ENCODE measurements around the gene SFN.
"Not testable (repeated sequence)": the region's sequence is repeated elsewhere in the genome, so short reads cannot be mapped to it uniquely, and the experiment has no call there.

Gene SFN

DNA sequence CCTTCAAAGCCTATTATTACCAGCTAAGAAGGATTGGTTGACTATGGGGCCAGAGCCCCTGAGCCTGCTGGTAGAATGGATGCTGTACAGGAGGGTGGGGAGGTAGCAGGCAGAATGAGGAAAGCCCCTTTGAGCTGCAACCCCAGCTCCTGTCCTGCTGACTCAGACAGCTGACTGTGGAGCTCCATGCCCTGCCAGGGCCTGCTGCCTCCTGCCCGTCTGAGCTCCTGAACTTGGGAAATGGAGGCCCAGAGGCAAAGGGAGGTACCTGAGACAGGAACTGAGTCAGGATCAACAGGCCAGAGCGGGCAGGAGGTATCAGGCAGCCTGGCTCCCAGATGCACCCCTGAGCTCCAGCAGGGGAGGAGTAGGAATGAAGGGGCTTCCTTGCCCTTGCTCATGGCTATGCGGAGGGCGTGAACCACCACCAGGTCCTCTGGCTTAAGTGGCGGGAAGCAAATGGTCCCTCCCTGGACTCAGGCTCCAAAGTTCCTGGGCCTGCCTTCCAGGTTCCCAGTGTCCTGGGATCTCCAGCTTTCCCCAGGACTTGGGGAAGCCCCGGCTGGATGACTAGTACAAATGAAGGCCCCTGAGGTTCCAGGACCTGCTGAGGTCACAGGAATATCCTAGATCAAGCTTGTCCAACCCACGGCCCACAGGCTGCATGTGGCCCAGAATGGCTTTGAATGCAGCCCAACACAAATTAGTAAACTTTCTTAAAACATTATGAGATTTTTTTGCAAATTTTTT lies 3.9 kb upstream of the SFN start:
- DNase-seq (ENCODE audit: extremely low read depth, low read depth) = no peak
- no peak for TF ChIP-seq CTCF (IDR thresholded peaks at IDR 0.05; ENCODE audit: low read depth, low read length)

- peak; percentile 13 for TF ChIP-seq CTCF (IDR thresholded peaks at IDR 0.05; ENCODE audit: low read depth, low read length)
- DNase-seq (ENCODE audit: extremely low read depth, low read depth) = no peak
Measured at GRCh38 chr1:26861286-26861701, 1.7 kb upstream of the SFN start.

GRCh38 chr1:26861889-26862378 lies 1.0 kb upstream of the SFN start:
- no peak for DNase-seq (ENCODE audit: extremely low read depth, low read depth)
- TF ChIP-seq CTCF (IDR thresholded peaks at IDR 0.05; ENCODE audit: low read depth, low read length) = no peak

DNA sequence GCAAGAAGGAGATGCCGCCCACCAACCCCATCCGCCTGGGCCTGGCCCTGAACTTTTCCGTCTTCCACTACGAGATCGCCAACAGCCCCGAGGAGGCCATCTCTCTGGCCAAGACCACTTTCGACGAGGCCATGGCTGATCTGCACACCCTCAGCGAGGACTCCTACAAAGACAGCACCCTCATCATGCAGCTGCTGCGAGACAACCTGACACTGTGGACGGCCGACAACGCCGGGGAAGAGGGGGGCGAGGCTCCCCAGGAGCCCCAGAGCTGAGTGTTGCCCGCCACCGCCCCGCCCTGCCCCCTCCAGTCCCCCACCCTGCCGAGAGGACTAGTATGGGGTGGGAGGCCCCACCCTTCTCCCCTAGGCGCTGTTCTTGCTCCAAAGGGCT lies 732 bp downstream of the SFN start:
- DNase-seq (ENCODE audit: extremely low read depth, low read depth) = no peak
- no peak for TF ChIP-seq CTCF (IDR thresholded peaks at IDR 0.05; ENCODE audit: low read depth, low read length)

DNA sequence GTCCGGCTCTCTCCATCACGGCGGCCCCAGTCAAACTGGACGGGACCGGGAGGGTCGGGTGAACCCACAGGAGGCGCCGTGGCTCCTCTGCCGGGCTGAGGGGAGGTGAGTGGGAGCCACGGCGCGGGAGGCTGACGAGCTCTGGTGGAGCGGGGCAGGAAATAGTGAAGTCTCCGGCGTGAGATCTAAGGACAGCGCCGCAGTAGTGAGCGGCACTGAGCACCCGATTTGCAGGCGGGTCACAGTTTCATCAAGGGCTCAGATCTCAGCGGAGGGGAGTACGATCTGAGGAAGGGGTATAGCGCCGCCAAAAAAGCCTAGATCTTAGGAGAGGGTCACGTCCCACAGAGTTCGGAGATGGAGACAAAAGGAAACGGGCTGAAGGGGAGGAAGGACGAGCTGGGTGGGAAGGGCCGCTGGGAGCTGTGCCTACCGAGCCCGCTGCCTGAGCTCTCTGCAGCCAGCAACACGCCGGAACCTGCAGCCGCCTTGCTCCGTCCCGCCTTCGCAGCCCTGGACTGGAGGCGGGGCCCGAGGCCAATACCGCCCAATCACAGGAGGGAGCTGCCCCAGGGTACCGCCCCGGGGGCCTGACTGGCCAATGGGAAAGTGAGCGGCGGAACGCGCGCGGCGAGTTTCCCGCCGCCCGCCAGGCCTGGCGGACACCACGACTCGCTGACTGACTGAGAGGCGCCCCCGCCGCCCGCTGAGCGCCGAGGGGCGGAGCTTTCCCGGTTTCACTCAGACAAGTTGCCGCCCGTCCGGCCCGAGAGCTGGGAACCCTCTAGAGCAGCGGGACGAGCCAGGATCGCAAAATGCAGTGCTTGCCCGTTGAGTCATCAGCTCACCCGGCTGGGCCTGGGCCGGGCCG lies 1.9 kb downstream of the SFN start:
- peak; percentile 97 for DNase-seq (ENCODE audit: extremely low read depth, low read depth)
- TF ChIP-seq CTCF (IDR thresholded peaks at IDR 0.05; ENCODE audit: low read depth, low read length) = no peak; the same call in none of the 2 replicates

GRCh38 chr1:26873097-26873496 lies 10.1 kb downstream of the SFN start:
- not testable (repeated sequence) for DNase-seq (ENCODE audit: extremely low read depth, low read depth)

DNA sequence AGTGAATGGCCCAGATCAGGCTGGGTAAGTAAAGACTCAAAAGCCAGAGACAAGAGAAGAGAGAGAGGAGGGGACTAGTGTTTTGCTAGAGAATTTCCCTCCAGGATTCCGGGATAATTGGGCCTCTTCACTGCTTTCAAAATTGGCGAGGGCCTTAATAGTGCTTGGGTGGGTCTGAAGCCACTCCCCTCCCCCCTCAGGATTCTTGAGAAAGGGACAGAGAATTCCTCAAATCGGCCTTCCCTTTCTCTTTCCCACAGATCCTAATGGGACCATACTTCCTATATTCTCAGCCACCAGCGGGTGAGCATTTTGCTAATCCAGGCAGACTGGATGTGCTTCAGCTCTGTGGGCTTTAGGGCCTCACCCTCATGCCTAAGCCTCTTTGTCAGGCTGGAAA lies 11.9 kb downstream of the SFN start:
- no peak for TF ChIP-seq CTCF (IDR thresholded peaks at IDR 0.05; ENCODE audit: low read depth, low read length)
- no peak for DNase-seq (ENCODE audit: extremely low read depth, low read depth)

Data from AG09319 (cell line).